HepG2 (cell line): ENCODE results near the gene BCL2. TPM values are rescaled to one million over a fixed set of nuclear protein-coding genes. Genes with fewer than 3 reads are reported as not detected.

Experiments
- AGO2 ChIP-seq: fragments of 200-400 bp; formaldehyde crosslinking; optimal IDR thresholded peaks from 2 replicates; pipeline ENCODE3; 2017; ENCODE audit warnings: mild to moderate bottlenecking, low read depth, low read length, moderate library complexity
- ARNT2 ChIP-seq: sonication (generic); formaldehyde crosslinking; IDR thresholded peaks from 2 replicates; pipeline ENCODE4 v1.8.0; 2022; ENCODE audit warnings: mild to moderate bottlenecking, low read depth, missing genetic modification reagents, moderate library complexity
- CREB1 ChIP-seq, 2 experiments: fragments of 450-650 bp in 1 of 2; IDR thresholded peaks; 2 replicates each; pipeline ENCODE4 v1.6.1; 2016 to 2017; ENCODE audit warnings: control low read depth in 1 of 2, mild to moderate bottlenecking in 1 of 2, missing compliant biosample characterization in 1 of 2, missing genetic modification characterization in 1 of 2
- CREM ChIP-seq, 2 experiments: sonication (generic) in 1 of 2; formaldehyde crosslinking in 1 of 2; IDR thresholded peaks; 2 replicates each; pipeline versions ENCODE4 v1.4.0 to v1.6.1; 2016 to 2020; ENCODE audit warnings: antibody characterized with exemption in 1 of 2, mild to moderate bottlenecking in 1 of 2, missing genetic modification reagents in 1 of 2
- GATAD1 ChIP-seq: IDR thresholded peaks from 2 replicates; pipeline ENCODE4 v1.6.1; 2016; ENCODE audit warnings: missing genetic modification reagents, missing compliant biosample characterization
- HDAC6 ChIP-seq: fragments of 200-600 bp; sonication (generic); IDR thresholded peaks from 2 replicates; pipeline ENCODE4 v1.7.0; 2017; ENCODE audit warnings: mild to moderate bottlenecking, antibody characterized with exemption, low read length, low read depth
- HOXA7 ChIP-seq: sonication (generic); formaldehyde crosslinking; IDR thresholded peaks from 2 replicates; pipeline ENCODE4 v1.8.1; 2022; ENCODE audit warnings: mild to moderate bottlenecking, missing genetic modification reagents, moderate library complexity
- ISL2 ChIP-seq: sonication (generic); formaldehyde crosslinking; IDR thresholded peaks from 2 replicates; pipeline ENCODE4 v1.5.0; 2020; ENCODE audit warnings: missing genetic modification reagents
- JDP2 ChIP-seq: sonication (generic); formaldehyde crosslinking; IDR thresholded peaks from 2 replicates; pipeline ENCODE4 v1.8.1; 2022; ENCODE audit warnings: missing genetic modification reagents, borderline replicate concordance
- KLF15 ChIP-seq: sonication (generic); formaldehyde crosslinking; IDR thresholded peaks from 2 replicates; pipeline ENCODE4 v1.8.1; 2023; ENCODE audit warnings: borderline replicate concordance, mild to moderate bottlenecking, inconsistent platforms, missing genetic modification reagents, mixed read lengths
- MAZ ChIP-seq, 2 experiments: sonication (generic) in 1 of 2; formaldehyde crosslinking in 1 of 2; IDR thresholded peaks; 2 replicates each; pipeline versions ENCODE4 v1.5.0 to v1.6.1; 2012 to 2020; ENCODE audit warnings: low read depth in 2 of 2, mild to moderate bottlenecking in 2 of 2, borderline replicate concordance in 1 of 2, improper control_type of control experiment in 1 of 2, low read length in 1 of 2, missing genetic modification reagents in 1 of 2, moderate library complexity in 1 of 2
- NCOA1 ChIP-seq: sonication (generic); formaldehyde crosslinking; IDR thresholded peaks from 2 replicates; pipeline ENCODE4 v1.9.0; 2021; ENCODE audit warnings: missing genetic modification reagents
- NKX3-1 ChIP-seq: sonication (generic); formaldehyde crosslinking; IDR thresholded peaks from 2 replicates; pipeline ENCODE4 v1.5.0; 2020; ENCODE audit warnings: missing genetic modification reagents
- NR2F6 ChIP-seq, 2 experiments: IDR thresholded peaks; 2 replicates each; pipeline ENCODE4 v1.6.1; 2016; ENCODE audit warnings: antibody characterized with exemption in 1 of 2, mild to moderate bottlenecking in 1 of 2
- SP2 ChIP-seq: sonication (generic); formaldehyde crosslinking; IDR thresholded peaks from 2 replicates; pipeline ENCODE4 v1.5.1; 2020; ENCODE audit warnings: mild to moderate bottlenecking, missing genetic modification reagents
- TBX3 ChIP-seq: fragments of 450-650 bp; IDR thresholded peaks from 2 replicates; pipeline ENCODE4 v1.6.1; 2017; ENCODE audit warnings: antibody characterized with exemption, mild to moderate bottlenecking, inconsistent platforms, borderline replicate concordance
- ZNF34 ChIP-seq: sonication (generic); formaldehyde crosslinking; IDR thresholded peaks from 2 replicates; pipeline ENCODE4 v1.4.0; 2020; ENCODE audit warnings: mild to moderate bottlenecking, missing genetic modification reagents, borderline replicate concordance
- ZNF562 ChIP-seq: sonication (generic); formaldehyde crosslinking; IDR thresholded peaks from 2 replicates; pipeline ENCODE4 v1.8.0; 2022; ENCODE audit warnings: missing genetic modification reagents, borderline replicate concordance
- ZNF775 ChIP-seq: sonication (generic); formaldehyde crosslinking; IDR thresholded peaks from 2 replicates; pipeline ENCODE4 v1.4.0; 2020; ENCODE audit warnings: missing genetic modification reagents, mild to moderate bottlenecking, moderate library complexity, borderline replicate concordance
- ZNF839 ChIP-seq: sonication (generic); formaldehyde crosslinking; IDR thresholded peaks from 2 replicates; pipeline ENCODE4 v1.4.0; 2020; ENCODE audit warnings: missing genetic modification reagents, mild to moderate bottlenecking, borderline replicate concordance
- polyA plus RNA-seq, 8 experiments: library from polyadenylated mRNA; depleted of rRNA in 3 of 8; stranded (reverse) in 7 of 8; unstranded in 1 of 8; fragments of >200 nt; fragmentation: Illumina TruSeq in 4 of 8; extraction: Trizol in 4 of 8; gene quantifications; 2 replicates each; pipeline versions ENCODE4 v1.2.1 to v1.2.3, GENCODE V29; 2011 to 2016; ENCODE audit warnings: low read depth in 4 of 8, missing spikeins in 1 of 8, mixed read lengths in 1 of 8; ENCODE audit not compliant: insufficient read depth in 1 of 8
- total RNA-seq, 5 experiments: library from RNA; depleted of rRNA; stranded (reverse); fragments of >200 nt; fragmentation: Illumina TruSeq; extraction: Trizol; gene quantifications; 2 replicates each; pipeline ENCODE4 v1.2.3, GENCODE V29; 2016; ENCODE audit warnings: low read depth in 1 of 5
- TF ChIP-seq, protein P1 (sequence below): sonication (generic); formaldehyde crosslinking; IDR thresholded peaks from 2 replicates; pipeline ENCODE4 v1.4.0; 2020; ENCODE audit warnings: mild to moderate bottlenecking, missing genetic modification reagents
- TF ChIP-seq, protein P2 (sequence below): fragments of 450-650 bp; IDR thresholded peaks from 2 replicates; pipeline ENCODE4 v1.6.1; 2017
- TF ChIP-seq, protein P3 (sequence below): sonication (generic); formaldehyde crosslinking; IDR thresholded peaks from 2 replicates; pipeline ENCODE4 v1.8.1; 2023; ENCODE audit warnings: mild to moderate bottlenecking, inconsistent platforms, moderate library complexity, missing genetic modification reagents, borderline replicate concordance
- TF ChIP-seq, protein P4 (sequence below): IDR thresholded peaks from 2 replicates; pipeline ENCODE4 v1.6.1; 2012; ENCODE audit warnings: inconsistent platforms

BCL2 gene
- total and polyA plus RNA-seq, 2 of the 13 experiments (the other 11 are each of a cell fraction or from before 2014, with no cell fraction given) = 0.07 to 0.53 TPM

DNA sequence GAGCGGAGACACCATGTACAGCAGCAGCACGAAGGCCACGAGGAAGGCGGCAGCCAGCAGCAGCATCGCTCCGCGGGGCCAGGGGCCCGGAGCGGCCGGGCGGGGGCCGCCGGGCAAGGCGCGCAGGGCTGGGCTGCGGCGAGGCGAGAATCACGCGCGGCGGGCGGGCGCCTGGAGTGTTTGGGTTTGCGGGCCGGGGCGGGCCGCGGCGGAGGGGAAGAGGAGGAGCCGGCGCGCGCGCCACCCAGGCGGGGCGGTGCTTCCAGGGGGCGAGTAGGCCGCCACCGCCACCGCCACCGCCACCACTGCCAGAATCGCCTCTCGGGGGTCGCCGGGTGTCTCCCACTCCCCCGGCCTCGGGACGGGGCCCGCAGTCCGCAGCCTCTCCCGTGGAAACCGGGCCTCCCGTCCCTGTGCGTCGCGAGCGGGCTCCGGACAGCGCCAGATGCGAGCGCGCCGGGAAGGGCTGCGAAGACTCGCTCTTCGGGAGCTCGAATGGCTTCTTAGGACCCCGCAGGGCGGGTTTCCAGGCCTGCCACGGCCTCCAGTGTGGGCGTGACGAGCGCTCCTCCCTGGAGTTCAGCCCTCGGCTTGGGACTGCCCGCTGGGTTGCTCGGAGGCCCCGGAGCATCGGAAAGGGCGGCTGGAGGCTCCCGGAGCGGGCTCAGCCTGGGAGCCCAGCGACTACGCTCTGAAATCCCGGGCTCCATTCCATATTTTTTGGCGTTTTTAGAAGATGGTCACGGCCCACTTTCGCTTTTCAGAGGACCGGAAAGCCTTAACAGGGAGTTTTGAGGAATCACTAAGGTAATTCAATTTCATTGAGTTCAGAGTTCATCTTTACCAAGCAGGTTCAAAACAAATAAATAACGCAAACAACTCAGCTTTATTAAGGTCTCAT is 47.7 kb upstream of the BCL2 start, which contains the start of gene KDSR (continued):
- TF ChIP-seq, protein P1, sequence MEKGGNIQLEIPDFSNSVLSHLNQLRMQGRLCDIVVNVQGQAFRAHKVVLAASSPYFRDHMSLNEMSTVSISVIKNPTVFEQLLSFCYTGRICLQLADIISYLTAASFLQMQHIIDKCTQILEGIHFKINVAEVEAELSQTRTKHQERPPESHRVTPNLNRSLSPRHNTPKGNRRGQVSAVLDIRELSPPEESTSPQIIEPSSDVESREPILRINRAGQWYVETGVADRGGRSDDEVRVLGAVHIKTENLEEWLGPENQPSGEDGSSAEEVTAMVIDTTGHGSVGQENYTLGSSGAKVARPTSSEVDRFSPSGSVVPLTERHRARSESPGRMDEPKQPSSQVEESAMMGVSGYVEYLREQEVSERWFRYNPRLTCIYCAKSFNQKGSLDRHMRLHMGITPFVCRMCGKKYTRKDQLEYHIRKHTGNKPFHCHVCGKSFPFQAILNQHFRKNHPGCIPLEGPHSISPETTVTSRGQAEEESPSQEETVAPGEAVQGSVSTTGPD (CRISPR knock-in tag) = no peak
- TF ChIP-seq ISL2 (CRISPR knock-in tag) = peak; percentile 62; the same call in 1 of the 2 replicates
- no peak for TF ChIP-seq SP2 (CRISPR knock-in tag)
- peak; percentile 67 for TF ChIP-seq GATAD1 (CRISPR knock-in tag)
- peak; percentile 69 for TF ChIP-seq CREM (IDR thresholded peaks at IDR 0.05)
- no peak; the same call in 1 of the 2 replicates for TF ChIP-seq CREM (CRISPR knock-in tag; IDR thresholded peaks at IDR 0.05)
- TF ChIP-seq HOXA7 = no peak
- TF ChIP-seq CREB1 (IDR thresholded peaks at IDR 0.05) = peak; percentile 73
- peak; percentile 62 for TF ChIP-seq CREB1 (CRISPR knock-in tag; IDR thresholded peaks at IDR 0.05)
- TF ChIP-seq ZNF34 (CRISPR knock-in tag) = no peak; the same call in 1 of the 2 replicates
- peak; percentile 67; the same call in 1 of the 2 replicates for TF ChIP-seq KLF15 (CRISPR knock-in tag)
- TF ChIP-seq ZNF839 (CRISPR knock-in tag) = no peak
- 0 out of 2 replicates have a peak, but pooled peaks have one; percentile 80 for TF ChIP-seq NCOA1 (CRISPR knock-in tag)
- 0 out of 2 replicates have a peak, but pooled peaks have one; percentile 23 for TF ChIP-seq MAZ (IDR thresholded peaks at IDR 0.05; ENCODE audit: borderline replicate concordance, low read depth, low read length)
- peak; percentile 79 for TF ChIP-seq MAZ (CRISPR knock-in tag; IDR thresholded peaks at IDR 0.05; ENCODE audit: low read depth)
- TF ChIP-seq ZNF775 (CRISPR knock-in tag) = no peak
- peak; percentile 37; the same call in 1 of the 2 replicates for TF ChIP-seq NR2F6 (IDR thresholded peaks at IDR 0.05)
- TF ChIP-seq NR2F6 (CRISPR knock-in tag; IDR thresholded peaks at IDR 0.05) = peak; percentile 29
- no peak for TF ChIP-seq ZNF562 (CRISPR knock-in tag)
- no peak for TF ChIP-seq JDP2 (CRISPR knock-in tag)
- TF ChIP-seq AGO2 = no peak
- TF ChIP-seq ARNT2 (CRISPR knock-in tag) = peak; percentile 79
- TF ChIP-seq, protein P2, sequence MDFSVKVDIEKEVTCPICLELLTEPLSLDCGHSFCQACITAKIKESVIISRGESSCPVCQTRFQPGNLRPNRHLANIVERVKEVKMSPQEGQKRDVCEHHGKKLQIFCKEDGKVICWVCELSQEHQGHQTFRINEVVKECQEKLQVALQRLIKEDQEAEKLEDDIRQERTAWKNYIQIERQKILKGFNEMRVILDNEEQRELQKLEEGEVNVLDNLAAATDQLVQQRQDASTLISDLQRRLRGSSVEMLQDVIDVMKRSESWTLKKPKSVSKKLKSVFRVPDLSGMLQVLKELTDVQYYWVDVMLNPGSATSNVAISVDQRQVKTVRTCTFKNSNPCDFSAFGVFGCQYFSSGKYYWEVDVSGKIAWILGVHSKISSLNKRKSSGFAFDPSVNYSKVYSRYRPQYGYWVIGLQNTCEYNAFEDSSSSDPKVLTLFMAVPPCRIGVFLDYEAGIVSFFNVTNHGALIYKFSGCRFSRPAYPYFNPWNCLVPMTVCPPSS = no peak
- TF ChIP-seq, protein P3, sequence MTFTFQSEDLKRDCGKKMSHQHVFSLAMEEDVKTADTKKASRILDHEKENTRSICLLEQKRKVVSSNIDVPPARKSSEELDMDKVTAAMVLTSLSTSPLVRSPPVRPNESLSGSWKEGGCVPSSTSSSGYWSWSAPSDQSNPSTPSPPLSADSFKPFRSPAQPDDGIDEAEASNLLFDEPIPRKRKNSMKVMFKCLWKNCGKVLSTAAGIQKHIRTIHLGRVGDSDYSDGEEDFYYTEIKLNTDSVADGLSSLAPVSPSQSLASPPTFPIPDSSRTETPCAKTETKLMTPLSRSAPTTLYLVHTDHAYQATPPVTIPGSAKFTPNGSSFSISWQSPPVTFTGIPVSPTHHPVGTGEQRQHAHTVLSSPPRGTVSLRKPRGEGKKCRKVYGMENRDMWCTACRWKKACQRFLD (CRISPR knock-in tag) = no peak
- TF ChIP-seq, protein P4, sequence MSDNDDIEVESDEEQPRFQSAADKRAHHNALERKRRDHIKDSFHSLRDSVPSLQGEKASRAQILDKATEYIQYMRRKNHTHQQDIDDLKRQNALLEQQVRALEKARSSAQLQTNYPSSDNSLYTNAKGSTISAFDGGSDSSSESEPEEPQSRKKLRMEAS = peak; percentile 40
- peak; percentile 28; the same call in 1 of the 2 replicates for TF ChIP-seq TBX3
- TF ChIP-seq NKX3-1 (CRISPR knock-in tag) = peak; percentile 90
- TF ChIP-seq HDAC6 = no peak
